RCC 7860 (cell line): ENCODE data around the gene RAPGEF6.
"Not testable (repeated sequence)": the region's sequence is repeated elsewhere in the genome, so short reads cannot be mapped to it uniquely, and the experiment has no call there.

Experiments used
- DNase-seq: peaks from one replicate; pipeline ENCODE4 v3.0.0-alpha.2; 2015; ENCODE audit warnings: low spot score
- FAIRE-seq: peaks from 2 replicates; lab custom pipeline; 2012; peaks lifted over from hg19 to GRCh38; lab: Jason Lieb, UNC

RAPGEF6 gene, protein sequence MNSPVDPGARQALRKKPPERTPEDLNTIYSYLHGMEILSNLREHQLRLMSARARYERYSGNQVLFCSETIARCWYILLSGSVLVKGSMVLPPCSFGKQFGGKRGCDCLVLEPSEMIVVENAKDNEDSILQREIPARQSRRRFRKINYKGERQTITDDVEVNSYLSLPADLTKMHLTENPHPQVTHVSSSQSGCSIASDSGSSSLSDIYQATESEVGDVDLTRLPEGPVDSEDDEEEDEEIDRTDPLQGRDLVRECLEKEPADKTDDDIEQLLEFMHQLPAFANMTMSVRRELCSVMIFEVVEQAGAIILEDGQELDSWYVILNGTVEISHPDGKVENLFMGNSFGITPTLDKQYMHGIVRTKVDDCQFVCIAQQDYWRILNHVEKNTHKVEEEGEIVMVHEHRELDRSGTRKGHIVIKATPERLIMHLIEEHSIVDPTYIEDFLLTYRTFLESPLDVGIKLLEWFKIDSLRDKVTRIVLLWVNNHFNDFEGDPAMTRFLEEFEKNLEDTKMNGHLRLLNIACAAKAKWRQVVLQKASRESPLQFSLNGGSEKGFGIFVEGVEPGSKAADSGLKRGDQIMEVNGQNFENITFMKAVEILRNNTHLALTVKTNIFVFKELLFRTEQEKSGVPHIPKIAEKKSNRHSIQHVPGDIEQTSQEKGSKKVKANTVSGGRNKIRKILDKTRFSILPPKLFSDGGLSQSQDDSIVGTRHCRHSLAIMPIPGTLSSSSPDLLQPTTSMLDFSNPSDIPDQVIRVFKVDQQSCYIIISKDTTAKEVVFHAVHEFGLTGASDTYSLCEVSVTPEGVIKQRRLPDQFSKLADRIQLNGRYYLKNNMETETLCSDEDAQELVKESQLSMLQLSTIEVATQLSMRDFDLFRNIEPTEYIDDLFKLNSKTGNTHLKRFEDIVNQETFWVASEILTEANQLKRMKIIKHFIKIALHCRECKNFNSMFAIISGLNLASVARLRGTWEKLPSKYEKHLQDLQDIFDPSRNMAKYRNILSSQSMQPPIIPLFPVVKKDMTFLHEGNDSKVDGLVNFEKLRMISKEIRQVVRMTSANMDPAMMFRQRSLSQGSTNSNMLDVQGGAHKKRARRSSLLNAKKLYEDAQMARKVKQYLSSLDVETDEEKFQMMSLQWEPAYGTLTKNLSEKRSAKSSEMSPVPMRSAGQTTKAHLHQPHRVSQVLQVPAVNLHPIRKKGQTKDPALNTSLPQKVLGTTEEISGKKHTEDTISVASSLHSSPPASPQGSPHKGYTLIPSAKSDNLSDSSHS (N-terminal part only)

GRCh38 chr5:131634996-131635683 is at the start of gene RAPGEF6:
Gene RAPGEF6 (minus strand): TSS chr5:131635229. CDS start chr5:131635030, 199 bp downstream.
- FAIRE-seq (peak; percentile 95), DNase-seq (peak; percentile 100)

DNA sequence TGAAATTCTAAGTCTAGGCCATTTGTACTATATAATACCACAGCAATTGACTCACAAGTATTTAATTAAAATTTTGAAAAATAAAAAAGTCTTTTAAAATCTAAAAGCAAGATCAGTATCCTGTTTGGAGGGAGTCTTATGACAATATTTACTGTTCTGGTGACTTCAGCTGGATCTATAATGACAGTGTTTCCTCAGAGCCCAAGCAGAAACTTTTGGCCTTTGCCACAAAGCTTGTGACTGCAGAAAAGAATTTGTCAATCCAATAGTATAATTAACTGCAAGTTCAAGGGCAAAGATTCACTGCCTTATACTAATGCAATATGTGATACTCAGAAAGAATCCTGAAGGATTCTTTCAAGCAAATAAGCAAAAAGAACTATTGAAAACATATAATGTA is 49.6 kb upstream of the RAPGEF6 start:
- FAIRE-seq (no peak), DNase-seq (no peak)

- DNase-seq (no peak), FAIRE-seq (no peak)
These were observed 49.0 kb upstream of the RAPGEF6 start for GRCh38 chr5:131684051-131684450.

- no peak for DNase-seq
- FAIRE-seq = no peak
These were observed 47.8 kb upstream of the RAPGEF6 start for GRCh38 chr5:131682826-131683225.

DNA sequence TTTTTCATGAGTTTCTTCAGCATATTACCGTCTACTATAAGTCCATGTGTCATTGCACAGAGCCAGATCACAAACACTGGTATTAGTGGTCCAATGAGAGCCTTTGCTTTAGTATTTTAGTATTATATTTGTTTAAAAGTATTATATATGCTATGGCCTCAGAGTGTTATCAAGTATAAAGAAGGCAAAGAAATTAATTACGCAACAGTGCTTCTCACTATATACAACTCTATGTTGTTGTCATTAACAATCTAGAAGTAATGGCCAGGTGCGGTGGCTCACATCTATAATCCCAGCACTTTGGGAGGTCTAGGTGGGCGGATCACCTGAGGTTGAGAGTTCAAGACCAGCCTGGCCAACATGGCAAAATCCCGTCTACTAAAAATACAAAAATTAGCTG is 47.1 kb upstream of the RAPGEF6 start:
- FAIRE-seq (no peak), DNase-seq (no peak)

DNA sequence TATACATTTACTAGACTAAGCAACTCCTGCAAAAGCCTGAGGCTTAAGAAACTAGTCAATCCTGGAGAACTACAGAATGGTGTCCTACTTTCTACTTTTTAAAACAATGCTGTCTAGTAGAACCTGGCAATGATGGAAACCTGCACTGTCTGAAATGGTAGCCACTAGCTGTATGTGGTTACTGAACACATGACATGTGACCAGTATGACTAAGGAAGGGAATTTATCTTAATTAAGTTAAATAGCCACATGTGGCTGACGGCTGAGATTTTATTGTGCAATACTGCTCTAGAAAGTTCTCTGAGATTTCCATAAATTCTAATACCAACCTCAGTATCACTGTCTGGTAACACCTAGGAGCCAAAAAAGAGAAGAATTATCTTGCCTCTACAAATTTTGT is 44.9 kb upstream of the RAPGEF6 start:
- no peak for FAIRE-seq
- DNase-seq = no peak

DNA sequence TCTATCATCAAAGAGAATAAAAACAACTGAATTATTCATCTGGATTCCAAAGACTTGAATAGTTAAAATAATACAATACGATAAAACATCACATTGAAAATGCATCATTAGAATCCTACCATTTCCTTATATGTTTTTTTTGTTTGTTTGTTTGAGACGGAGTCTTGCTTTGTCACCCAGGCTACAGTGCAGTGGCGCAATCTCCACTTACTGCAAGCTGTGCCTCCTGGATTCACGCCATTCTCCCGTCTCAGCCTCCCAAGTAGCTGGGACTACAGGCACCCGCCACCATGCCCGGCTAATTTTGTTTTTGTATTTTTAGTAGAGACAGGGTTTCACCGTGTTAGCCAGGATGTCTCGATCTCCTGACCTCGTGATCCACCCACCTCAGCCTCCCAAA is 43.2 kb upstream of the RAPGEF6 start:
- FAIRE-seq, DNase-seq: not testable (repeated sequence)

- DNase-seq (no peak), FAIRE-seq (no peak)
These were observed 42.1 kb upstream of the RAPGEF6 start for GRCh38 chr5:131677115-131677514.

- FAIRE-seq (no peak), DNase-seq (no peak)
These were observed 37.7 kb upstream of the RAPGEF6 start for GRCh38 chr5:131672776-131673175.

DNA sequence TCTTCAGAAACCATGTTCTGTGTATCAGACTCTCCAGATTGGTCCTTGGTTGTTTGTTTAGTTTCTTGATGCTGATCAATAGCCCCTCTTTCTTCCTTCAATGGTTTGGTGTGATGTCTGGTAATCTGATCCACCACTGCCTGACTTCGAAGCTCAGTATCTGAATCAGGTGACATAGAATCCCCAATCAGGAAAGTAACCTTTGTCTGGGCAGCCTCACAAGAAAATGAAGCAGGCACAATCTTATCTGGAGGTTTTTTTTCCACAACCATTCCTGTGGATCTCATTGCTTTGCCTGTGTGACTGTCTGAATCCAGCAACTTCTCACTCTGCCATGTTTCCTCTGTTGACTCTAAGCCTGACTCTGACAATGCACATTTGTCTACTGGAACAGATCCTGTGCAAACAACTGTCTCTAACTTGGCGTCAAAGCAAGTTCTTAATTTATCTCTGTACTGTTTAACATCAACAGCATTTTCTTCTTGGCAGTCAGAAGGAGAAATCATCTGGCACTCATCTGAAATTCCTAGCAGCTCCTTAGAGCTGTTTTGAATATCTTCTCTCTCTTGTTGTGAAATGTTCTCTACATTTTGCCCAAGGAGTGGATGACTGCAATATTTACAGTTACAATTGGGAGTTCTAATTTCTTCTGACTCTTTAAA is 37.1 kb upstream of the RAPGEF6 start:
- no peak for DNase-seq
- FAIRE-seq = no peak

GRCh38 chr5:131671409-131671808 is 36.4 kb upstream of the RAPGEF6 start:
- FAIRE-seq (no peak), DNase-seq (no peak)

DNA sequence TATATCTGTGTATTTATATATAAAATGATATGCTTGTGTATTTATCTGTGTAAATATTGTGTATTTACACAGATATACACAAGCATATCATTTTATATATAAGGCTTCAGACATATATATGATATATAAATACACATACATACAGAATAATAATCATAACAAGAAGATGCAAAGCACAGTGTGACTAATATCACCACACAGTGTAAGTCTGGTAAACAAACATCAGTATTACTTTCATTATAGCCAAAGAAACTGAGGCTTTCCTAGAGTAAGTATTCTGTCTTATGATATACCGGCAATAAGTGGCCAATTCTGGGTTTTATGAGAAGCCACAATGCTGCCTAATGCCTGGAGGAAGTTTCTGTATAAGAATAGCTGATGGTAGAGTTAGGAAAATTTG is 29.9 kb upstream of the RAPGEF6 start:
- FAIRE-seq = no peak
- no peak for DNase-seq

DNA sequence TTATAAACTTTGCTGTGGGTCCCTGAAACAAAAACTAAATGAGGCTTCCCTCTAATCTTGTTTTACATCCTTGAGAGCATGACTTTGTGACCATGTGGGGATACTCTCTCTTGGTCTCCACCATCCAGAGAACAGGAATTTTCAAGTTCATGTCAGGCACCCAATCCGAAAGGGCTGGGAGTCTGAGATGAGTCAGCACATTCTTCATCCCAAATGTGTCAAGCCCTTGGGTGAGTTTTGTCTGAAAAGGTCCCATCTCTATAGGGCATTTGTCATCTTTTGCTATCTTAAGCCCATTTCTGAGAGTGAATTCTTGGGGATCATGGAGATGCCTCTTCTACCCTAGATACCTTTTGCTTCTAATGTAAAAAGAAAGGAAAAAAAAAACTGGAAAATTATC is 26.9 kb upstream of the RAPGEF6 start:
- DNase-seq = no peak
- FAIRE-seq = no peak

GRCh38 chr5:131659841-131660240 is 24.8 kb upstream of the RAPGEF6 start:
- DNase-seq = no peak
- FAIRE-seq = no peak

DNA sequence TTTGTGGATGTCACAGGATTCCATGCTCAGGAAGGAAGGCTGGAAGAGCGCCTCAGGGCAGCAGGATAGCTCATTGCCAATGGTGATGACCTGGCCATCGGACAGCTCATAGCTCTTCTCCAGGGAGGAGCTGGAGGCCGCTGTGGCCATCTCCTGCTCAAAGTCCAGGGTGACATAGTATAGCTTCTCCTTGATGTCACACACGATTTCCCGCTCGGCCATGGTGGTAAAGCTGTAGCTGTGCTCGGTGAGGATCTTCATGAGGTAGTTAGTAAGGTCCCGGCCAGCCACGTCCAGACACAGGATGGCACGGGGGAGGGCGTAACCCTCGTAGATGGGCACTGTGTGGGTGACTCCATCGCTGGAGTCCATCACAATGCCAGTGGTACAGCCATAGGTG is 24.3 kb upstream of the RAPGEF6 start:
- FAIRE-seq = no peak

DNA sequence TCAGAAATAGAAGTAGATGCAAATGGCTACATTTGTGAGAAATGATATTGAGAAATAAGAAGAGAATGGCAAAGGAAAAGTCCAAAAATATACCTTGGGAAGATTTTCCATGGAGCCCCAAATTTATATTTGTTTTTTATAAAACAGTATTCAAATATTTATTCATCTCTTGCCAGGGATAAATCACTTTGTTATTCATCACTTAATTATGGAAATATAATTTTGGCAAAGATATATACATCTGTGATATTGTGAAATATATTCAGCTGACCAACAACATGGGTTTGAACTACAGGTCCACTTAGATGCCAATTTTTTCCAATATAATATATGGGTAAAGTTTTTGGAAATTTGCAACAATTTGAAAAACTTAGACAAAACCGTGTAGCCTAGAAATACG is 19.7 kb upstream of the RAPGEF6 start:
- DNase-seq = no peak
- no peak for FAIRE-seq

More for the DNA sequence above, 24.3 kb upstream of the RAPGEF6 start:
- DNase-seq = no peak

- DNase-seq (no peak), FAIRE-seq (no peak)
These were observed 19.3 kb upstream of the RAPGEF6 start for GRCh38 chr5:131654309-131654708.

- no peak for DNase-seq
- FAIRE-seq = no peak
These were observed 14.1 kb upstream of the RAPGEF6 start for GRCh38 chr5:131649161-131649560.

DNA sequence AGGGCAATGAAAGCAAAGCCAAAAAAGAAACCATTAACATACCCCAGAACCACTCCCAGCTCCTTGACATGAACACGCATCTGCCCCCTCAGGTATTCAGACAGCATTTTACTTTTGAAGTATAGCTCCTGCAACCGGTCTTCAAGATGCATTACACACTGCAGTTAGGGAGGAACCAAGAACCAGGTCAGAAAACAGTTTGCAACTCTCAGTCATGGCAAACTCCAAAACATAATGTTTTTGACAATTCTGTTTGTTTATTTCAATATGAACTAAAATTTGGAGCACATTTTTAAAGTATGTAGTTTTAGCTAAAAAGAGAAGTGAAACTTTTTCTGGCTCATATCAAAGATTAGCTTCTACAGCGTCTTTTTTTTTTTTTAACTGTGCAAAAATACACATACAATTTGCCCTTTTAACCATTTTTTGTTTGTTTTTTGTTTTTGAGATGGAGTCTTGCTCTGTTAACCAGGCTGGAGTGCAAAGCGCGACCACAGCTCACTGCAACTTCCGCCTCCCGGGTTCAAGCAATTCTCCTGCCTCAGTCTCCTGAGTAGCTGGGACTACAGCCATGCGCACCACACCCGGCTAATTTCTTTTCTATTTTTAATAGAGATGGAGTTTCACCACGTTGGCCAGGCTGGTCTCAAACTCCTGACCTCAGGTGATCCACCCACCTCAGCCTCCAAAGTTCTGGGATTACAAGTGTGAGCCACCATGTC is 12.2 kb upstream of the RAPGEF6 start:
- no peak for DNase-seq
- no peak for FAIRE-seq
